Renal cortex interstitium (tissue), 15 donors: ENCODE data around the gene RAB31. TPM values are rescaled to one million over a fixed set of nuclear protein-coding genes. Genes with fewer than 3 reads are reported as not detected.
"Not testable (repeated sequence)": the region's sequence is repeated elsewhere in the genome, so short reads cannot be mapped to it uniquely, and the experiment has no call there.

Experiments
- DNase-seq, 11 donors: peaks; one replicate each; pipeline ENCODE4 v3.0.0-alpha.2; 2013; ENCODE audit warnings: low read depth in 9 of 11, low spot score in 4 of 11; ENCODE audit errors: extremely low read depth in 1 of 11
- long read RNA-seq, 16 experiments: transcript quantifications; one replicate each; lab custom pipeline, GENCODE V29; 2026
- polyA plus RNA-seq, 3 donors: library from polyadenylated mRNA; unstranded; fragments of 120-200 nt; gene quantifications; one replicate each; pipeline ENCODE4 v1.2.1, GENCODE V29; 2013; ENCODE audit not compliant: insufficient read length in 3 of 3

RAB31 gene
- 10 to 100 TPM; 25.3 to 30.7 (median 30.4) TPM for polyA plus RNA-seq
- long read RNA-seq, donor 1, full-length matches to known transcripts: 13 of 13 reads
- long read RNA-seq, donor 1, partial matches to known transcripts: 0 of 13 reads
- long read RNA-seq, donor 1, other reads (novel, unspliced or antisense): 0 of 13 reads
- long read RNA-seq, donor 2, full-length matches to known transcripts: 16 of 16 reads
- long read RNA-seq, donor 2, partial matches to known transcripts: 0 of 16 reads
- long read RNA-seq, donor 2, other reads (novel, unspliced or antisense): 0 of 16 reads
- long read RNA-seq, donor 3, full-length matches to known transcripts: 19 of 19 reads
- long read RNA-seq, donor 3, partial matches to known transcripts: 0 of 19 reads
- long read RNA-seq, donor 3, other reads (novel, unspliced or antisense): 0 of 19 reads
- long read RNA-seq, donor 4, full-length matches to known transcripts: 8 of 8 reads
- long read RNA-seq, donor 4, partial matches to known transcripts: 0 of 8 reads
- long read RNA-seq, donor 4, other reads (novel, unspliced or antisense): 0 of 8 reads
- long read RNA-seq, donor 5: 0 reads
- long read RNA-seq, donor 6, full-length matches to known transcripts: 10 of 10 reads
- long read RNA-seq, donor 6, partial matches to known transcripts: 0 of 10 reads
- long read RNA-seq, donor 6, other reads (novel, unspliced or antisense): 0 of 10 reads
- long read RNA-seq, donor 7, full-length matches to known transcripts: 10 of 10 reads
- long read RNA-seq, donor 7, partial matches to known transcripts: 0 of 10 reads
- long read RNA-seq, donor 7, other reads (novel, unspliced or antisense): 0 of 10 reads
- long read RNA-seq, donor 8: 0 reads
- long read RNA-seq, donor 9, full-length matches to known transcripts: 11 of 11 reads
- long read RNA-seq, donor 9, partial matches to known transcripts: 0 of 11 reads
- long read RNA-seq, donor 9, other reads (novel, unspliced or antisense): 0 of 11 reads
- long read RNA-seq, donor 10, full-length matches to known transcripts: 8 of 8 reads
- long read RNA-seq, donor 10, partial matches to known transcripts: 0 of 8 reads
- long read RNA-seq, donor 10, other reads (novel, unspliced or antisense): 0 of 8 reads
- long read RNA-seq, donor 11, full-length matches to known transcripts: 11 of 11 reads
- long read RNA-seq, donor 11, partial matches to known transcripts: 0 of 11 reads
- long read RNA-seq, donor 11, other reads (novel, unspliced or antisense): 0 of 11 reads
- long read RNA-seq, donor 12, full-length matches to known transcripts: 4 of 4 reads
- long read RNA-seq, donor 12, partial matches to known transcripts: 0 of 4 reads
- long read RNA-seq, donor 12, other reads (novel, unspliced or antisense): 0 of 4 reads
- long read RNA-seq, donor 13: 0 reads
- long read RNA-seq, donor 14, full-length matches to known transcripts: 12 of 12 reads
- long read RNA-seq, donor 14, partial matches to known transcripts: 0 of 12 reads
- long read RNA-seq, donor 14, other reads (novel, unspliced or antisense): 0 of 12 reads
- long read RNA-seq, donor 15, full-length matches to known transcripts: 3 of 3 reads
- long read RNA-seq, donor 15, partial matches to known transcripts: 0 of 3 reads
- long read RNA-seq, donor 15, other reads (novel, unspliced or antisense): 0 of 3 reads
- long read RNA-seq, donor 16, full-length matches to known transcripts: 24 of 24 reads
- long read RNA-seq, donor 16, partial matches to known transcripts: 0 of 24 reads
- long read RNA-seq, donor 16, other reads (novel, unspliced or antisense): 0 of 24 reads

DNA sequence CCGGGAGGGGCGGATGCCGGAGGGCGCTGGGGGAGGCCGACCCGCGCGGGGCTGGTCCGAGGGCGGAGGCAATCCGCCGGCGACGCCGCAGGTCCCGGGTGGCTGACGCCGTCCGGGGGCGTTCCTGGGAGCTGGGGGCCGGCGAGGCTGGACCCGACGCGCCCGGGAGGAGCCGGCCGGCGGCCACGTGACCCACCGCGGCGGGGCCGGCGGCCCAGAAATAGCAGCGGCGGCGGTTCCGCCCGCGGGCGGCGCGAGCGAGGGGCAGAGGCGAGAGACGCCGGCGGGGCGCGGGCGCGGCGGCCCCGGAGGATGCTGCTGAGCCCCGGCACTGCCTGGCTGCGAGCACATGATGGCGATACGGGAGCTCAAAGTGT lies at the start of gene RAB31:
RAB31 (plus strand) TSS at position 245 of the 377 bp plus-strand sequence; CDS start at position 350, 105 bp downstream.
- DNase-seq: peak in 6 of 11 donors; percentile 64 to 77 (median 68)

- no peak for DNase-seq
Observed at GRCh38 chr18:9659499-9660375, 48.4 kb upstream of the RAB31 start.

DNA sequence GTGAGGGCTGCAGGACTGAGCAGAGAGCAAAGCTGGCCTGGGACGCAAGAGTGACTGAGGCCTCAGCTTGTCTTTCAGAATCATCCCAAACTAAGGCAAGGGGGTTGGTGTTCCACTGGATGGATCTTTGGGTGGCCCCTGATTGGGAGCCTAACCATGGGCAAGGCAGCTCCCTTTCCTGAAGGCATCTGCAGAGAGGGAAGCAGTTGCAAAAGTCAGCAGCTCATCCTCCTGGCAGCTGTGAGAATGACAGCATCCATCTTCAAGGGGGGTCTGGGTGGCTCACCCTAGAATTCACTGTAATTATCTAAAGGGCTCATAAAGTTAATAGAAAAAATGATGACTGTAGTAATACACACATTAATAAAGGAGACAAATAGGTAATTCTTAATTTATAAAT lies 46.5 kb upstream of the RAB31 start:
- no peak for DNase-seq

GRCh38 chr18:9663377-9663776 lies 44.7 kb upstream of the RAB31 start:
- no peak for DNase-seq

DNA sequence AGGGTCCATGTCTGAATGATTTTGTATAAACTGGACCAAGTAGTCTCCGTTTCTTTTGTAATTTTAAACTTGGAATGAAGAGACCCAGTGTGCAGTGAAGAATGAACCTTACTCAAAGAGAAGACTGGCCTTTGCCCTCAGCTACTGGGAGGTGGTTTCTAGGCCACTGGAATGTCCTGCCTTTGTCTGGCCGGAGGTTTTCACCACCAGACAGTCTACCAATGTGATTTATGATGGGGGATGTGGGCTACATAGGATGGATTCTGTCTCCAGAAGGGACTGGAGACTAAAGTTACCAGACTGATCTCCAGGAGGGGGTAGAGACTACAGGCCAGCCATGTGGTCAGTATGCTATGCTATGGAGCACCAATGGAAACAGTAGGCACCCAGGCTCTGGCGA lies 42.8 kb upstream of the RAB31 start:
- no peak for DNase-seq

GRCh38 chr18:9666548-9666947 lies 41.6 kb upstream of the RAB31 start:
- DNase-seq: no peak

DNA sequence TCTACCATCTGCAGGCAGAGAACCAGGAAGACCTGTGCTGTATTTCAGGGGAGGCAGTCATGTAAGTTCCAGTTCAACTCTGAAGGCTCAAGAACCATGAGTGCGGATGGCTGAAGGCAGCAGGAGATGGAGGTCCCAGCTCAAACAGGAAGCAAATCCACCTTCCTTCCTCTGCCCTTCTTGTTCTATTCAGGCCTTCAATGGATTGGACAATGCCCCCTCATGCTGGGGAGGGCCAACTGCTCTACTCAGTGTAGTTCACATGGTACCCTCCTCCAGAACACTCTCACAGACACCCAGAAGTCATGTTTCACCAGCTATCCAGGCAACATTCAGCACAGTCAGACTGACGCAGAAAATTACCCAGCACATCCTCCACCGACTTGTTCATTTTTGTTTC lies 39.1 kb upstream of the RAB31 start:
- DNase-seq: no peak

- no peak for DNase-seq
Observed at GRCh38 chr18:9671214-9671613, 36.9 kb upstream of the RAB31 start.

DNA sequence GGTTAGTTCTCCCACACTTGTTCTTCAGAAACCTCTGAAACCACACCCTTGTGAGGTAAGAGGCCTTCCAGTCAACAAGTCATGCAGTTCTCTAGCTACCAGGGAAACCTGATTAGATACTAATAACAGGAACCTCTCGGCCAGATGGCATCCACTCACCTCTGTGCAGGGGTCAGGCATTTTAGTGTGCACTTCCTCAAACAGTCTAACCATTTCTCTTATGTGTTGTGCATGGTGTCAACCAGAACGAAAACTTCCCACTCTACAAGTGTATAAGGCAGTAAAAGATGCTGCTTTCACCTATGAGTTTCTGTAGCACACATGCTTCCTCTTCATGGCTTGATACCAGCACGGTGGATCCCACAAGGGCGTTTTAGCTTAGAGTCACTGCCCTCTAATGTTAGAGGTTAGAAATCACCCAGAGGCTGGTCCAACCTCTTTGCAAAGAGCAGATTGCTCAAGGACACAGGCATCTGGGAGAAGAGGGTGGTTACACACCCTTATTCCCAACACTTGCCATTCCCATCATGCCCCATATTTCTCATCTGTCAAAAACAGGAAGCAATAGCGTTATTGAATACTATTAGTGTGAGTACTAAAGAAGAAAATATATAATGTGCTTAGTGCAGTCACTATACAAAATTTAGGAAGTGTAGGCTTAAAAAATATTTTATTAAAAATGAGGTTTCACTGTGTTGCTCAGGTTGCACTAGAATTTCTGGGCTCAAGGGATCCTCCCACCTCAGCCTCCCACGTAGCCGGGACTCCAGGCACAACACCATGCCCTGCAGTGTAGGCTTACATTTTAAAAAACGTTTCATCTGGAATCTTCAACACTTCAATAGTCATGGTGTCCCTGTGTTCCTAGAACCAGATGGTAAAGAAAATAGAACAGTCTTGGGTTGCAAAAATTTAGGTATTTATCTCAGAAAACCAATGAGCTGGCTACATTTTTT lies 34.5 kb upstream of the RAB31 start:
- DNase-seq: no peak

- not testable (repeated sequence) for DNase-seq
Observed at GRCh38 chr18:9678216-9678615, 29.9 kb upstream of the RAB31 start.

GRCh38 chr18:9679125-9679524 lies 29.0 kb upstream of the RAB31 start:
- no peak for DNase-seq

GRCh38 chr18:9681217-9681616 lies 26.9 kb upstream of the RAB31 start:
- no peak for DNase-seq

DNA sequence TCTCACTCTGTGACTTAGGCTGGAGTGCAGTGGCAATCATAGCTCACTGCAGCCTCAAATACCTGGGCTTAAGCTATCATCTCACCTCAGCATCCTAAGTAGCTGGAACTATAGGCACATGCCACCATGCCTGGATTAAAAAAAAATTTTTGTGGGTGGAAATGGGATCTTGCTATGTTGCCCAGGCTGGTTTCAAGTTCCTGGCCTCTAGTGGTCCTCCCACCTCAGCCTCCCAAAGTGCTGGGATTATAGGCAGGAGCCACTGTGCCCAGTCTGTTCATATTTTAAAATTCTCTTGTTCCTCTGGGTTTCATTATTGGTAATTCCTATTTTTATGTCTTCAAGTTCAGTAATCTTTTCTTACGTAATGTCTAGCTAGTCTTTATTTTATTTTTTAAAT lies 25.5 kb upstream of the RAB31 start:
- DNase-seq: no peak

DNA sequence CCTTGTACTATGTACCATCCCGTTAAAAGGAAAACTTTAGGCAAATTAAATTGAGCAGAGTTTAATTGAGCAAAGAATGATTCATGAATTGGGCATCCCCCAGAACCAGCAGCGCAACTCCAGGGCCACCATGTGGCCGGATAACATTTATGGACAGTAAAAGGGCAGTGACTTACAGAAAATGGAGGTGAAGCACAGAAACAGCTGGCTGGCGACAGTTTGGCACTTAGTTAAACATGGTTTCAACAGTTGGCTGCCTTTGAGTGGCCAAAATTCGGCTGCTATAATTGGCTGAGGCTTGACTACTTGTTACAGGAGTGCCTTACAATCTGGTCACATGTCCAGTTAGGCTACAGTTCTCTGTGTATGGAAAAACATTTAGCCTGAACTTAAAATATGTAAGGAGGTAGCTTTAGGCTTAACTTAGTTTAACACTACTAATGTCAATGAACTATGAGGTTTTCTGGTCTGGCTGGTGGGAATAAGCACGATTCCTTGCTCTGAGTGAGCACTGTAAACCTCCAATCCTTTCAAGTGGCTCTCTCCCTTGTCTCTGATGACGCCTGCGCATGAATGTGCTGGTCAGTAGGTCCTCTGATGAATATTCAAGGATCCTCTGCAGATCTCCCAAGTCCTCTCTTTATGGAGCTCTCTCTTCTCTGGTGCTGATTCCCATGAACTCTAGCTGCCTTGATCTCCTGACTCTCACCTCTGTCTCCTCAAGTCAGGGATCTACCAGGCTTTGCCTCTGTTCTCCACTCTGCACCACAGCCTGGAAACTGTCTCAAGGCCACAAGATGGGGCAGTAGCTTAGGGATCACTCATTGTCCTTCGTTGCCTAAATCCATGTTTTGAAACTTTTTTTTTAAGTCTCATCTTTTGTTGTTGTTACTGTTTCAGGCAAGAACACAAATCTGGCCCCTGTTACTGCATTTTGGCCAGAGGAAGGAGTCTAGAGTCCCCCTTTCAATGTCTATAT lies 24.4 kb upstream of the RAB31 start:
- no peak for DNase-seq
